HepG2 (cell line): ENCODE data around the gene SMAD3. TPM values are rescaled to one million over a fixed set of nuclear protein-coding genes. Genes with fewer than 3 reads are reported as not detected.
A peak's percentile ranks its signal among the peaks of the same experiment; 100 is the strongest.

Experiments used
- ATAC-seq: fragments of 200-7000 bp; cut with Tn5 transposase; 3 replicates; pipeline ENCODE4 v1.9.1; 2020; ENCODE audit warnings: mild to moderate bottlenecking, moderate library complexity
- BruUV-seq: library from RNA; stranded (reverse); fragments of 400-500 nt; replicated peaks from 2 replicates; lab custom pipeline; 2021; lab: Mats Ljungman, UMichigan
- CTCF ChIA-PET: fragments of 300-600 bp; formaldehyde crosslinking; extraction: SDS; loops from one replicate; lab custom pipeline; 2021; ENCODE audit warnings: low total read pairs, inconsistent platforms, low intra/inter-chr PET ratio; lab: Yijun Ruan, JAX
- POLR2A ChIA-PET: fragments of 350-600 bp; sonication (Branson Sonifier 250); formaldehyde crosslinking; loops from one replicate; lab custom pipeline; 2020; ENCODE audit warnings: antibody characterized with exemption, inconsistent platforms; lab: Yijun Ruan, JAX
- DNase-seq: peaks from one replicate; pipeline ENCODE4 v3.0.0-alpha.2; 2015; ENCODE audit warnings: low spot score
- FAIRE-seq: peaks from 3 replicates; lab custom pipeline; 2011; peaks lifted over from hg19 to GRCh38; lab: Jason Lieb, UNC
- H2AFZ ChIP-seq: one replicate; pipeline ENCODE4 v1.6.1; 2011; ENCODE audit warnings: low read length, inconsistent platforms
- H3K27ac ChIP-seq: fragments of 300-600 bp; 3 replicates; pipeline ENCODE4 v1.8.0; 2011; ENCODE audit warnings: mixed run types, mild to moderate bottlenecking, mixed read lengths, low read length, inconsistent platforms; ENCODE audit not compliant: insufficient read depth; ENCODE audit errors: extremely low read length
- H3K27me3 ChIP-seq, 2 experiments: fragments of 200-600 bp in 1 of 2; 2 replicates in 1 of 2; 3 replicates in 1 of 2; pipeline versions ENCODE4 v1.6.0 to v1.8.0; 2011; ENCODE audit warnings: low read length in 2 of 2, mild to moderate bottlenecking in 2 of 2, moderate library complexity in 2 of 2, inconsistent platforms in 1 of 2; ENCODE audit not compliant: insufficient read depth in 2 of 2, control insufficient read depth in 1 of 2
- H3K36me3 ChIP-seq, 2 experiments: fragments of 200-600 bp in 1 of 2; replicated peaks in 1 of 2; 2 replicates in 1 of 2; 3 replicates in 1 of 2; pipeline versions ENCODE4 v1.5.1 to v1.8.0; 2011; ENCODE audit warnings: low read length in 2 of 2, inconsistent platforms in 1 of 2; ENCODE audit not compliant: insufficient read depth in 2 of 2, control insufficient read depth in 1 of 2
- H3K4me1 ChIP-seq: 2 replicates; pipeline ENCODE4 v1.5.1; 2012; ENCODE audit warnings: low read length, inconsistent platforms; ENCODE audit not compliant: insufficient read depth
- H3K4me2 ChIP-seq: 2 replicates; pipeline ENCODE4 v1.6.0; 2011; ENCODE audit warnings: low read depth, low read length, inconsistent platforms
- H3K4me3 ChIP-seq, 3 experiments: fragments of 200-600 bp in 1 of 3; sonication (generic), shearing (Covaris generic) in 1 of 3; replicated peaks in 1 of 3; 2 replicates each; pipeline ENCODE4 v1.5.1; 2011 to 2016; ENCODE audit warnings: low read length in 3 of 3, inconsistent platforms in 2 of 3, low read depth in 2 of 3, mild to moderate bottlenecking in 2 of 3, control low read depth in 1 of 3, mixed read lengths in 1 of 3; ENCODE audit not compliant: insufficient read depth in 1 of 3
- H3K79me2 ChIP-seq: one replicate; pipeline ENCODE4 v1.6.1; 2011; ENCODE audit warnings: low read length, inconsistent platforms; ENCODE audit not compliant: insufficient read depth
- H3K9ac ChIP-seq: 2 replicates; pipeline ENCODE4 v1.6.0; 2011; ENCODE audit warnings: mild to moderate bottlenecking, low read depth, low read length, inconsistent platforms; ENCODE audit not compliant: insufficient read depth
- H3K9me3 ChIP-seq: 2 replicates; pipeline ENCODE4 v1.5.1; 2012; ENCODE audit warnings: mild to moderate bottlenecking, low read length
- H4K20me1 ChIP-seq: 2 replicates; pipeline ENCODE4 v1.6.0; 2011; ENCODE audit warnings: inconsistent platforms, mild to moderate bottlenecking, low read length, moderate library complexity; ENCODE audit not compliant: insufficient read depth
- KDM6A ChIP-seq: IDR thresholded peaks from 2 replicates; pipeline ENCODE4 v1.6.1; 2016; ENCODE audit warnings: low read depth
- NCOA5 ChIP-seq: sonication (generic); formaldehyde crosslinking; IDR thresholded peaks from 2 replicates; pipeline ENCODE4 v1.4.0; 2020; ENCODE audit warnings: missing genetic modification reagents
- RBM22 ChIP-seq: fragments of 200-400 bp; formaldehyde crosslinking; optimal IDR thresholded peaks from 2 replicates; pipeline ENCODE3; 2017; ENCODE audit warnings: mild to moderate bottlenecking, low read length, moderate library complexity
- ZNF367 ChIP-seq: sonication (generic); formaldehyde crosslinking; IDR thresholded peaks from 2 replicates; pipeline ENCODE4 v1.4.0; 2020; ENCODE audit warnings: missing genetic modification reagents, borderline replicate concordance
- ZNF547 ChIP-seq: sonication (generic); formaldehyde crosslinking; IDR thresholded peaks from 2 replicates; pipeline ENCODE4 v1.5.1; 2020; ENCODE audit warnings: mild to moderate bottlenecking, missing genetic modification reagents
- ZNF768 ChIP-seq: sonication (generic); formaldehyde crosslinking; IDR thresholded peaks from 2 replicates; pipeline ENCODE4 v1.4.0; 2020; ENCODE audit warnings: missing genetic modification reagents
- WGBS: methylation state at CpG from one replicate; pipeline ENCODE4 v1.1.6; 2017; ENCODE audit warnings: low lambda C conversion rate; 5-methylcytosine and 5-hydroxymethylcytosine counted together
- in situ Hi-C: cut with HindIII; loops from 2 replicates; pipeline ENCODE4 v1.10.0; 2017; ENCODE audit warnings: low pct_unique_long_range_greater_than_20kb; ENCODE audit not compliant: extremely low pct_ligation_motif_present
- intact Hi-C: fragments of 100-400 bp; cut with micrococcal nuclease; formaldehyde crosslinking; loops from one replicate; pipeline ENCODE4 v1.10.0; 2022; ENCODE audit not compliant: unreplicated experiment
- polyA plus RNA-seq, 8 experiments: library from polyadenylated mRNA; depleted of rRNA in 3 of 8; stranded (reverse) in 7 of 8; unstranded in 1 of 8; fragments of >200 nt; fragmentation: Illumina TruSeq in 4 of 8; extraction: Trizol in 4 of 8; gene quantifications; 2 replicates each; pipeline versions ENCODE4 v1.2.1 to v1.2.3, GENCODE V29; 2011 to 2016; ENCODE audit warnings: low read depth in 4 of 8, missing spikeins in 1 of 8, mixed read lengths in 1 of 8; ENCODE audit not compliant: insufficient read depth in 1 of 8
- total RNA-seq, 5 experiments: library from RNA; depleted of rRNA; stranded (reverse); fragments of >200 nt; fragmentation: Illumina TruSeq; extraction: Trizol; gene quantifications; 2 replicates each; pipeline ENCODE4 v1.2.3, GENCODE V29; 2016; ENCODE audit warnings: low read depth in 1 of 5
- TF ChIP-seq, protein P1 (sequence below): sonication (generic); formaldehyde crosslinking; IDR thresholded peaks from 2 replicates; pipeline ENCODE4 v1.4.0; 2020; ENCODE audit warnings: missing genetic modification reagents; ENCODE audit errors: not compliant biosample characterization

The SMAD3 gene
- total and polyA plus RNA-seq, 2 of the 13 experiments (the other 11 are each of a cell fraction or from before 2014, with no cell fraction given), result 8.6 to 56.3 TPM

DNA sequence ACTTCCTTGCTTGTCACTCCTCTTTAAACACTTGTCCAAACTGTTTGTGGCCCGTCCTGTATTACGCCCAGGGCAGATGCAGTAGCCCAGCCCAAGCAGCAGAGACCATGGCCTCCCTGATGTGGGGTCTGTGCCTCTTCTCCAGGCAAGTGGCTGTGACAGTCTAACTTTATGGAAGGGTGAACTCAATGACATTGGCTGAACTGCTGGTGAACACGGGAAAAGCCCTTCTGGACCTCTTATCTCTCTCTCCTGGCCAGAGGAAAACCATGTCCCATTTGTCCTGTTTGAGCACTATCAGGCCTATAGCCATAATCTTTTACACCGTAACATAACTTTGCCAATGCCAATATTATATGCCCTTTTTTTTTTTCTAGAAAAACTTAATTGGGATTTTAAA is 67.6 kb downstream of the SMAD3 start:
- peaks cover 68% of the 10 kb centered on the region for H3K4me1 ChIP-seq
- H3K9me3 ChIP-seq, result no peaks in the 10 kb centered on the region
- no peak overlapping the region for H3K27ac ChIP-seq
- no TSS peak for BruUV-seq
- H3K79me2 ChIP-seq, result peaks cover 84% of the 10 kb centered on the region
- no peak for DNase-seq
- ChIA-PET CTCF (no interaction called here), POLR2A (interaction anchor here (4.1 kb wide), 1 partner anchor 13 kb away, joined by 37 read pairs; no protein-coding TSS in a partner anchor)
- no peaks in the 10 kb centered on the region for H3K27me3 ChIP-seq
- peaks cover 8 to 21% of the 10 kb centered on the region in 2 experiments; a peak in 3 of 5 replicates for H3K36me3 ChIP-seq
- H2AFZ ChIP-seq, result no peak overlapping the region
- in situ Hi-C loops, result loop anchor here (5.0 kb wide), 1 partner anchor 71 kb away; no protein-coding TSS in a partner anchor
- intact Hi-C loops, result no loop called here
- 80% methylated on average over 4 of the region's 4 CpGs for WGBS
- ATAC-seq, result no peak
- H3K4me3 ChIP-seq, result no peak overlapping the region
- TF ChIP-seq KDM6A (CRISPR knock-in tag) (no peak), ZNF547 (CRISPR knock-in tag) (no peak), RBM22 (no peak), NCOA5 (CRISPR knock-in tag) (no peak)
- TF ChIP-seq, protein P1, sequence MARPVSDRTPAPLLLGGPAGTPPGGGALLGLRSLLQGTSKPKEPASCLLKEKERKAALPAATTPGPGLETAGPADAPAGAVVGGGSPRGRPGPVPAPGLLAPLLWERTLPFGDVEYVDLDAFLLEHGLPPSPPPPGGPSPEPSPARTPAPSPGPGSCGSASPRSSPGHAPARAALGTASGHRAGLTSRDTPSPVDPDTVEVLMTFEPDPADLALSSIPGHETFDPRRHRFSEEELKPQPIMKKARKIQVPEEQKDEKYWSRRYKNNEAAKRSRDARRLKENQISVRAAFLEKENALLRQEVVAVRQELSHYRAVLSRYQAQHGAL (CRISPR knock-in tag), result no peak
- H3K9ac ChIP-seq, result no peak overlapping the region
- no peak for FAIRE-seq
- 0 out of 2 replicates have a peak overlapping the region, but pooled peaks have one; percentile 0 for H3K4me2 ChIP-seq
- H4K20me1 ChIP-seq, result peaks cover 85% of the 10 kb centered on the region

- POLR2A ChIA-PET, result interaction anchor here (2.8 to 4.1 kb wide), 2 partner anchors 12 to 68 kb away, joined by 13 to 37 read pairs; partner anchors contain the start of gene SMAD3
- H4K20me1 ChIP-seq, result peaks cover 83% of the 10 kb centered on the region
- peaks cover 7 to 17% of the 10 kb centered on the region in 2 experiments; a peak in 3 of 5 replicates for H3K36me3 ChIP-seq
- peak overlapping the region in 1 of 3 experiments; percentile 18; a peak in 1 of 6 replicates for H3K4me3 ChIP-seq
- intact Hi-C loops, result loop anchor here (2.0 kb wide), 1 partner anchor 29 kb away; no protein-coding TSS in a partner anchor
- in situ Hi-C loops, result loop anchor here (5.0 kb wide), 1 partner anchor 71 kb away; no protein-coding TSS in a partner anchor
- no peaks in the 10 kb centered on the region for H3K27me3 ChIP-seq
- peak overlapping the region; percentile 65 for H3K4me2 ChIP-seq
- CTCF ChIA-PET, result no interaction called here
- H3K79me2 ChIP-seq, result peaks cover 86% of the 10 kb centered on the region
- ATAC-seq (no peak), FAIRE-seq (no peak), DNase-seq (no peak)
- no TSS peak for BruUV-seq
- TF ChIP-seq ZNF367 (CRISPR knock-in tag) (no peak), ZNF768 (CRISPR knock-in tag) (peak; percentile 64; the same call in 1 of the 2 replicates)
- H2AFZ ChIP-seq, result no peak overlapping the region
- peaks cover 75% of the 10 kb centered on the region for H3K4me1 ChIP-seq
- H3K27ac ChIP-seq, result peak overlapping the region; percentile 60
- no peaks in the 10 kb centered on the region for H3K9me3 ChIP-seq
- H3K9ac ChIP-seq, result no peak overlapping the region
- WGBS, result 54% methylated on average over 2 of the region's 3 CpGs
These were observed 68.3 kb downstream of the SMAD3 start for GRCh38 chr15:67133738-67134066.
